ENCODE results near the gene ZNF708. TPM values are rescaled to one million over a fixed set of nuclear protein-coding genes. Genes with fewer than 3 reads are reported as not detected.
"Not testable (repeated sequence)": the region's sequence is repeated elsewhere in the genome, so short reads cannot be mapped to it uniquely, and the experiment has no call there.

ZNF708 gene
- total and polyA plus RNA-seq, 2 of the 8 experiments (the other 6 are each of a cell fraction or from before 2014, with no cell fraction given), result 4.1 to 40.0 TPM

DNA sequence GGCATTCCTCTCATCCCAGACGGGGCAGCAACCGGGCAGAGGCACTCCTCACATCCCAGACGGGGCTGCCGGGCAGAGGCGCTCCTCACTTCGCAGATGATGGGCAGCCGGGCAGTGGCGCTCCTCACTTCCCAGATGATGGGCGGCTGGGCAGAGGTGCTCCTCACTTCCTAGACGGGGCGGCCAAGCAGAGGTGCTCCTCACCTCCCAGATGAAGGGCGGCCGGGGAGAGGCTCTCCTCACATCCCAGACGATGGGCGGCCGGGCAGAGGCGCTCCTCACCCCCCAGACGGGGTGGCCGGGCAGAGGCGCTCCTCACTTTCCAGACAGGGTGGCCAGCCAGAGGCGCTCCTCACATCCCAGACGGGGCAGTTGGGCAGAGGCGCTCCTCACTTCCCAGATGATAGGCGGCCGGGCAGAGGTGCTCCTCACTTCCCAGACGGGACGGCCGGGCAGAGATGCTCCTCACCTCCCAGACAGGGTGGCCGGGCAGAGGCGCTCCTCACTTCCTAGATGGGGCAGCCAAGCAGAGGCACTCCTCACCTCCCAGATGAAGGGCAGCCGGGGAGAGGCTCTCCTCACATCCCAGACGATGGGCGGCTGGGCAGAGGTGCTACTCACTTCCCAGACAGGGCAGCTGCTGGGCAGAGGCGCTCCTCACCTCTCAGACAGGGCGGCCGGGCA, 68.9 kb downstream of the ZNF708 start (continued):
- TF ChIP-seq ZNF274 (IDR thresholded peaks at IDR 0.05; ENCODE audit: borderline replicate concordance, extremely low read depth, low read length) (no peak), GABPA (IDR thresholded peaks at IDR 0.05; ENCODE audit: borderline replicate concordance, insufficient read depth, low read length) (no peak)

DNA sequence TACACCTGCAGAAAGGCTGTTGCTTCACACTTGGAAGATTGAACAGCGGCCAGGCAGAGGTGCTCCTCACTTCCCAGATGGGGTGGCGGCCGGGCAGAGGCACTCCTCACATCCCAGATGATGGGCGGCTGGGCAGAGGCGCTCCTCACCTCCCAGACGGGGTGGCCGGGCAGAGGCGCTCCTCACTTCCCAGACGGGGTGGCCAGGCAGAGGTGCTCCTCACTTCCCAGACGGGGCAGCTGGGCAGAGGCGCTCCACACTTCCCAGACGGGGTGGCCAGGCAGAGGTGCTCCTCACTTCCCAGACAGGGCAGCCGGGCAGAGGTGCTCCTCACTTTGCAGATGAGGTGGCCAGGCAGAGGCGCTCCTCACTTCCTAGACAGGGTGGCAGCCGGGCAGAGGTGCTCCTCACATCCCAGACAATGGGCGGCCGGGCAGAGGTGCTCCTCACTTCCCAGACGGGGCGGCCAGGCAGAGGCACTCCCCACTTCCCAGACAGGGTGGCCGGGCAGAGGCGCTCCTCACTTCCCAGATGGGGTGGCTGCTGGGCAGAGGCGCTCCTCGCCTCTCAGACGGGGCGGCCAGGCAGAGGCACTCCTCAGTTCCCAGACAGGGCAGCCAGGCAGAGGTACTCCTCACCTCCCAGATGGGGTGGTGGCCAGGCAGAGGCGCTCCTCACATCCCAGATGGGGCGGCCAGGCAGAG, 69.6 kb downstream of the ZNF708 start:
- H3K18ac ChIP-seq (ENCODE audit: extremely low read depth, low read length); H2BK12ac ChIP-seq (ENCODE audit: low read depth, low read length); H3K27ac ChIP-seq (ENCODE audit: low read depth, low read length); H3K23ac ChIP-seq (ENCODE audit: insufficient read length); DNase-seq (ENCODE audit: low read depth in 1 of 2, low spot score in 2 of 2); H2BK5ac ChIP-seq (ENCODE audit: low read depth, low read length); H3K4me2 ChIP-seq (ENCODE audit: insufficient read depth in 1 of 2, low read depth in 2 of 2, low read length in 2 of 2); H2BK20ac ChIP-seq (ENCODE audit: low read length); H3K4me3 ChIP-seq (ENCODE audit: extremely low read depth in 1 of 4, insufficient read depth in 2 of 4, low read depth in 3 of 4, low read length in 4 of 4); H4K91ac ChIP-seq (replicated peaks; ENCODE audit: insufficient read length, low read length); H3K79me1 ChIP-seq (ENCODE audit: low read depth, low read length); H4K20me1 ChIP-seq (replicated peaks in 1 of 2; ENCODE audit: control insufficient read depth in 1 of 2, insufficient read depth in 2 of 2, low read length in 2 of 2); CTCF ChIA-PET (ENCODE audit: partially characterized antibody); H3K9ac ChIP-seq (replicated peaks in 1 of 4; ENCODE audit: extremely low read depth in 1 of 4, low read depth in 3 of 4, low read length in 3 of 4); H2AFZ ChIP-seq (ENCODE audit: low read length); POLR2A ChIA-PET (ENCODE audit: partially characterized antibody); H3K27me3 ChIP-seq (replicated peaks in 1 of 4; ENCODE audit: control insufficient read depth in 3 of 4, extremely low read depth in 1 of 4, insufficient read depth in 3 of 4, low read length in 3 of 4); H3K56ac ChIP-seq (replicated peaks; ENCODE audit: insufficient read length, low read depth, low read length); H3K4ac ChIP-seq (replicated peaks; ENCODE audit: insufficient read length, low read depth, low read length); H3K23me2 ChIP-seq (ENCODE audit: low read depth, low read length); H4K8ac ChIP-seq (ENCODE audit: extremely low read depth, insufficient read depth, low read length); H4K5ac ChIP-seq (ENCODE audit: insufficient read length, low read depth, low read length); H3K4me1 ChIP-seq (replicated peaks in 1 of 4; ENCODE audit: control insufficient read depth in 3 of 4, insufficient read depth in 4 of 4, low read length in 3 of 4); H2BK120ac ChIP-seq (replicated peaks; ENCODE audit: low read depth, low read length); H3K79me2 ChIP-seq (ENCODE audit: control insufficient read depth in 1 of 2, insufficient read depth in 2 of 2, low read length in 2 of 2); H3K14ac ChIP-seq (ENCODE audit: insufficient read length); H2BK15ac ChIP-seq (ENCODE audit: low read length); H2AK5ac ChIP-seq (ENCODE audit: low read depth, low read length); FAIRE-seq: not testable (repeated sequence)
- 91% methylated on average over 20 of the region's 27 CpGs; no CpG with 5 or more reads in 1 of the 2 experiments for WGBS, 2 experiments (ENCODE audit: extremely low coverage in 1 of 2, insufficient coverage in 1 of 2, insufficient read length in 1 of 2, insufficient replicate concordance in 2 of 2, low coverage in 1 of 2, low lambda C conversion rate in 2 of 2, missing lambda C conversion rate in 1 of 2)
- H3K9me3 ChIP-seq (ENCODE audit: insufficient read depth in 2 of 2, low read depth in 1 of 2, low read length in 1 of 2), result peaks cover 28 to 59% of the 10 kb centered on the region in 2 experiments
- peaks cover 0 to 13% (median 0%) of the 10 kb centered on the region in 4 experiments; a peak in 2 of 8 replicates for H3K36me3 ChIP-seq (ENCODE audit: control insufficient read depth in 2 of 4, insufficient read depth in 4 of 4, low read length in 3 of 4)
